ENCODE data around the gene SLC37A1.

The SLC37A1 gene

DNA sequence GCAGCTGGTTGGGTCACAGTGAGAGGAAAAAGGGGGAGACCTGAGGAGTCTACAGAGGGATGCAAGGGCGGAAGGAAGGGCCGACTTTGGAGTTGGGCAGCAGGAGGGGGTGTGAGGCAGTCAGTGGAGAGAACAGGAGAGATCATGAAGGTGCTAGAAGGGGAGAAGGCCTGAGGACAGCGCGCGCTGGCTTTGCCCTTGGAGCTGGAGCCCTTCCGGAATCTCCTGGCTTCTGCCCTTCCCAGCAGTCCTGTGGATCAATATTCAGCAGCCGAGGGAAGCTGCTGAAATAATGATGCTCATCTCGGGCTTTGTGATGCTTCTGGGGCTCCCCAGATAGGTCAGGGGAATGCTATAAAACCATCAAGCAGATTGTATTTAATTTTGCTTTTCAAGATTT, 26.7 kb downstream of the SLC37A1 start:
- no peak overlapping the region for H3K27ac ChIP-seq
- DNase-seq (ENCODE audit: low read depth, low spot score), result no peak

DNA sequence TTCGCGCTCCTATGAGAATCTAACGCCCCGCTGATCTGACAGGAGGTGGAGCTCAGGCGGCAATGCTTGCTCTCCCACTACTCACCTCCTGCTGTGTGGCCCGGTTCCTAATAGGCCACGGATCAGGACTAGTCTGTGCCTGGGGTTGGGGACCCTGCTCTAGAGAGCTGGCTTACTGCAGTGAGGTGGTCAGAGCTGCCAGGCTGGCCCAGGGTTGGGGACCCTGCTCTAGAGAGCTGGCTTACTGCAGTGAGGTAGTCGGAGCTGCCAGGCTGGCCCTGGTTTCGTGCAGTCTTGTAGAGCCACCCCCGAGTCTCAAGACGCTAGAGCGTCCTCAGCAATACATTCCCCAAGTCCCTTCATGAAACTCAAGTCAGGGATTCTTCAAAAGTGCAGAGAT, 27.5 kb downstream of the SLC37A1 start:
- DNase-seq (ENCODE audit: low read depth, low spot score), result no peak
- no peak overlapping the region for H3K27ac ChIP-seq

DNA sequence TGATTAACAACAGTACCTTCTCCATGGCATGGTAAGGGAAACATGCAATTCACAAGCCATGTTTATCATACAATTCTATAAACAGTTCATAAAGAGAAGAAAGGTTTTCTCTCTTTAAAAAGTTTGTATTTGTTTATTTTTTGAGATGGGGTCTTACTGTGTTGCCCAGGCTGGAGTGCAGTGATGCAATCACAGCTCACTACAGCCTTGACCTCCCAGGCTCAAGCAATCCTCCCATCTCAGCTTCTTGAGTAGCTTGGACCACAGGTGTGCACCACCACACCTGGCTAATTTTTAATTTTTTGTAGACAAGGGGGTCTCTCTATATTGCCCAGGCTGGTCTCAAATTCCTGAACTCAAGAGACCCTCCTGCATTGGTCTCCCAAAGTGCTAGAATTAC, 28.0 kb downstream of the SLC37A1 start:
- no peak overlapping the region for H3K27ac ChIP-seq

DNA sequence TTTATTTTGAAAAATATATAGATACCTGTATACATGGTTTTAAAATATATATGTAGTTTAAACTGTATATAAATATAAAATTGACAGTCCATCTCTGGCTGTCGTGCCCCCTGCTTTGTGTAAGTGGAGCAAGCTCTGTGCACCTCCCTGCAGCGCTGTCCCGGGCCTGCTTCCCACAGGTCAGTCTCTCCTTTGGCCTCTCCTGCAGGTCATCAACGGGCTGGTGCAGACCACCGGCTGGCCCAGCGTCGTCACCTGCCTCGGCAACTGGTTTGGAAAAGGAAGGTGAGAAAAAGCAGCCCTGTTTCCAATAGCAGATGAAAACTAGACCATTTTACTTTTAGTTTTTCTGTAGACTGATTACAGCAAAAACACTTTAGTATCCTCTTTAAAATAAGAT, 28.5 kb downstream of the SLC37A1 start:
- DNase-seq (ENCODE audit: low read depth, low spot score), result no peak
- no peak overlapping the region for H3K27ac ChIP-seq

More for the DNA sequence above, 28.0 kb downstream of the SLC37A1 start:
- DNase-seq (ENCODE audit: low read depth, low spot score), result no peak

DNA sequence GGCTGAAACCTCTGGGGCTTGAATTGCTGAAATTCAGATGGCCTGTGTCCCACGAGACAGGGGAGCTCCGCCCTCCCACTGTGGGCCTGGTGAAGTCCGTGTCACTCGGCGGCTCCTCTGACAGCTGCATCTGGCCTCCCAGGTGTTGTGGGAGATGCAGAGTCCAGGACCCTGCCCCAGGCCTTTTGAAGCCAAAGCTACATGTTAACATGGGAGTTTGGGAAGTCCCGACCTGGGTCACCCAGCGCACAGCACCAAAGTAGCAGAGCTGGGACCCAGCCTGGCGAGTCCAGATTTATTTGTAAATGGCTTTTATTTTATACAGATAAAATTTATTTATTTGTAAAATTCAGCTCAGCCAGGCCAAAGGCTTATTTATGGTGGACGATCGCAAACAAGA, 28.9 kb downstream of the SLC37A1 start:
- no peak for DNase-seq (ENCODE audit: low read depth, low spot score)
- H3K27ac ChIP-seq, result no peak overlapping the region

DNA sequence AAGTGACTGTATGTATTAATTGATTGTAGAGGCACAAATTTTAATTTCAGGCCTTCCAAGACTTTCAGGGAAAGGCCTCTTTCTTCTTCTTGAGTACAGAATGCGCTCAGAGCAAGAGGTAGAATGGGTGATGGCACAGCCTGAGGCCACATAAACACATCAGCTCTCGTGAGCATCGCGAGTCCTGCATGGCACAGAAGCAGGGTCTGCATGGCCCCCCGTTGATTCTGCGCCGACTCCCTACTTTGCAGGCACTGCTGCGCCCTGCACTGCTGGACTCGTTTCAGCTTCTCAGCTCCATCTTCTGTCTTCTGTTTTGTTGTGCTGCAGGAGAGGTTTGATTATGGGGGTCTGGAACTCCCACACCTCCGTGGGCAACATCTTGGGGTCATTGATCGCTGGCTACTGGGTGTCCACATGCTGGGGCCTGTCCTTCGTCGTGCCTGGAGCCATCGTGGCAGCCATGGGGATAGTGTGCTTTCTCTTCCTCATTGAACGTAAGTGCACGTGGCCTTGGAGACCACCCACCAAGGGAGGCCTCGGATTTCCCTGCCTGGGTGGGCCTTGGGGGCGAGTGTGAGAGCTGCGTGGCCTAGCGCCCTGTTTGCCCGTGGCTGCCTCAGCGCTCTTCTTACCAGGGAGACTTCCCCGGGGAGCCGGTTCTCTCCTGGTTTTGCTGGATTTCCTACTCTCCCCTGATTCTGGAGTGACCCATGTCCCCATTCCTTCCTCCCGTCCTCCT, 29.6 kb downstream of the SLC37A1 start:
- no peak overlapping the region for H3K27ac ChIP-seq
- DNase-seq (ENCODE audit: low read depth, low spot score), result no peak

DNA sequence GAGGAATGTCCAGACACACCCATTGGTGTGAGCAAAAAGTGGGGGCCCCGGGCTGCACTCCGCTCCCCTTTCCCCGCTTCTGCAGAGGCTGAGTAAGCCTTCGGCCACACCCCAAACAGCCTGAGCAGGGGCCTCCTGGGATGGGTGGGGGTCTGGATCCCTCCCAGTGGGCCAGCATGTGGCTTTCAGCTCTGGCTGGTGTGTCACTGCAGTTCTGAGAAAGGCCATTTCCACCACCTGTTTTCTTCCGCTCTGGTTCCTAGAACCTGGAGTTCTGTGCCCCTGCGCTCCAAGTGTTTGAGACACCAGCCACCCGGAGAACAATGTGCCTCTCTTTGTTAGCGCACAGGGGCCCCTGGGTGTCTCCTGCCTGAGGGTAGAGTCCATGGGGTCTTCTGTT, 30.9 kb downstream of the SLC37A1 start:
- no peak overlapping the region for H3K27ac ChIP-seq
- DNase-seq (ENCODE audit: low read depth, low spot score), result no peak

DNA sequence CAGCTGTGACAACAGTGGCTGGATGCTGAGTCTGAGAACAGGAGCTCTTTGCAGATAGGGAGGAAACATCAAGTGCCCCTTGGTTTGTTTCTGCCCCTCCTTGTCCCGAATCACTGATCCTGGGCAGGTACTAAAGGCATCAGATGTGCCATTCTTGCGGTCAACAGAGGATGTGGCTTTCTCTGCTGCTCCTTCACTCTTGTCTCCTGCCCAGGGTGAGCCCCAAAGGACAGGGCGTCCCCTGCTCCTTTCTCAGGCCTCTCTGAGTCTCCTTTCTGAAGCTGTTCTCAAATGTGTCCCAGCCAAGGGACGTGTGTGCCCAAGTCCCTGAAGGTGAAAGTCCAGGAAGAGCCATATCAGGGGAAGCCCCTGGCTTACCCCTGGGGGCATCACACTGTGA, 31.7 kb downstream of the SLC37A1 start:
- H3K27ac ChIP-seq, result no peak overlapping the region

DNA sequence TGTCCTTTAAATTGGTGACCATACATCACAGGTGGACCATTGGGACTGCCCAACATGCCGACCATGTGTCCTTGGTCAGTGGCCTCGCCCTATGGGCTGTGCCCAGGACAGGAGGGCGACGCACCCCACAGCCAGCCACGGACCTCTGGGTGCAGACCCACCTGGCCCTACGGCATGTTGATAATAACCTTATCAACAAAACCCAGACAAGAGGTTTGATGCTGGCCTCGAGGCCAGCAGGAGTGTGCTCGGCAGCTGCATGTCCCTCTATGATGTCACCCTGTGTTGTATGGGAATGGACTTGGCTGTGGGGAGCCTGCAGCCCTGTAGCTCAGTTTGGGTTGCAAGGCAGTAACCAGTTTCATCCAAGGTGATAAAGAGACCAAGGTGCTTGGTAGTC, 32.1 kb downstream of the SLC37A1 start:
- no peak for DNase-seq (ENCODE audit: low read depth, low spot score)
- H3K27ac ChIP-seq, result no peak overlapping the region

More for the DNA sequence above, 31.7 kb downstream of the SLC37A1 start:
- DNase-seq (ENCODE audit: low read depth, low spot score), result no peak

DNA sequence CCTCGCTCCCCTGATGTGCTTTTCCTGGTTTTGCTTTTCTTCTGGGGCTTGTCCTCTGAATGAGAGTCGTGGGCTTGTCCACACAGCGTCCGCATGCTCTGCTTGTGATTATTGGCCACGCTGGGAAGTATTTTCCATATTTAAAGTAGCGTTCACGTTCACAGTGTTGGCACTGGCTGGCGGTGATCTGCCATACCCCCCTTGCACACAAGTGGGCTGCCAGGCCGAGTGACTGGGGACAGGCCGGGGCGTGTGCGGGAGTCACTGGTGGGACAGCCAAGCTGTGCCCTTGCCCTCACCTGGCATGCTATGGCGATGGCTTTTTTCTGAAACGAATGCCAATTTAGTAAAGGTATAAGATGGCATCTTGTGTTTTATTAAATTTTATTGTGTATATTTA, 32.8 kb downstream of the SLC37A1 start:
- no peak for DNase-seq (ENCODE audit: low read depth, low spot score)
- no peak overlapping the region for H3K27ac ChIP-seq

DNA sequence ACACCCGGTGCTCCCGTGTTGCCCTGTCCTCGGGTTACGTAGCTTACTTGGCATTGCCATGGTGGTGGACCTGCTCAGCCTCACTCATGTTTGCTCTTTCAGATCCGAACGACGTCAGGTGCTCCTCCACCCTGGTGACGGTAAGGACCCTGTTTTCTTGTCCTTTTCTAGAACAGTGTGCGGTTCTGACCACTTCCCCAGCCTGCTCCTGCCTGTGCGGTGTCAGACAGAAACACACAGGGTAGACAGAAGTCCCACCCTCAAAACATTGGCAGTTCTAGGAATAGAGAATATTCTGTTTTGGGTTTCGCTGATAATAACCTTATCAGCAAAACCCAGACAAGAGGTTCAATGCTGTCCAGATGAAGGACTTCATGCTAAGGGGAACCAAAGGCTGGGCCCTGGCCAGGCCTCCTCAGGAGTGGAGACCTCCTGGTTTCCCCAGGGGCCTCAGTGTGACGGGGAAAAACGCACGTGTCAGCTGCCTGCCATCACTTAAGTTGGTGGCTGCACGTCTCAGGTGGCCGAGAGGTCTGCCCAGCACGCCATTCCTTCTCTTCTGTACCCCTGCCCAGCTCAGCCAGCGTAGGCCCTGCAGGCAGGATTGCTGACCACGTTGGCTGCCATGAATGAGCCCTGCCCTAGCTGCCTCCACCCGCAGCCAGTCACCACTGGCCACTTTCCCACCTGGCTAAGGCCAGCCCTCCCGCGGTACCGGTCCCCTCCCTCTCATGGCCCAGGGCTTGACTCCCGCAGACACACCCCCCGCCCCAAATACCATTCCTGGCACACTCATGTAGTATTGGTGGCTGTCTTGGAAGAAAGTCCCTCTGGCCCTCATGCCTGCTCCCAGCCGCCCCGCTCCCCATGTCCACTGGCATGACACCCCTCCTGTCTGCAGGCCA, 33.6 kb downstream of the SLC37A1 start:
- H3K27ac ChIP-seq, result no peak overlapping the region
- DNase-seq (ENCODE audit: low read depth, low spot score), result no peak

DNA sequence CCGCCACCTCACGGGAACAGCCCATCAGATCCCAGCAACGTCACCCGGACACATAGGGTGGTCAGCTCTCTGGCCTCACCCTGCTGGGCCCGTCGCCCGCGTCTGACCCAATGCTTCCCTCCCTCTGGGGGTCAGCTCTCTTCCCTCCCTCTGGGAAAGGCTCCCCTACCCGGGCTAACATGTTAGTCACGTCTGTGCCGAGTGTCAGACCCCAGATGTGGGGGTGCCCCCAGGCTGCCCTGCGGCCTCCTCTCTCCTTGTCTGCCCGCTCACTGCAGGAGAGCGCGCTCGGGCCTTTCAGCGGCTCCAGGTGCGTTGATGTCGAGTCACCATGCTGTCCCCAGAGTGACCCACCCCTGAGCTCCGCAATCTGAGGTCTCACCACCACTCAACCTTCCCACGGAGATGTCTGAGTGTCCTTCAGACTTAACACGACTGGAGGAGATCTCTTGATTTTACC, 34.3 kb downstream of the SLC37A1 start:
- DNase-seq (ENCODE audit: low read depth, low spot score), result no peak
- H3K27ac ChIP-seq, result no peak overlapping the region

DNA sequence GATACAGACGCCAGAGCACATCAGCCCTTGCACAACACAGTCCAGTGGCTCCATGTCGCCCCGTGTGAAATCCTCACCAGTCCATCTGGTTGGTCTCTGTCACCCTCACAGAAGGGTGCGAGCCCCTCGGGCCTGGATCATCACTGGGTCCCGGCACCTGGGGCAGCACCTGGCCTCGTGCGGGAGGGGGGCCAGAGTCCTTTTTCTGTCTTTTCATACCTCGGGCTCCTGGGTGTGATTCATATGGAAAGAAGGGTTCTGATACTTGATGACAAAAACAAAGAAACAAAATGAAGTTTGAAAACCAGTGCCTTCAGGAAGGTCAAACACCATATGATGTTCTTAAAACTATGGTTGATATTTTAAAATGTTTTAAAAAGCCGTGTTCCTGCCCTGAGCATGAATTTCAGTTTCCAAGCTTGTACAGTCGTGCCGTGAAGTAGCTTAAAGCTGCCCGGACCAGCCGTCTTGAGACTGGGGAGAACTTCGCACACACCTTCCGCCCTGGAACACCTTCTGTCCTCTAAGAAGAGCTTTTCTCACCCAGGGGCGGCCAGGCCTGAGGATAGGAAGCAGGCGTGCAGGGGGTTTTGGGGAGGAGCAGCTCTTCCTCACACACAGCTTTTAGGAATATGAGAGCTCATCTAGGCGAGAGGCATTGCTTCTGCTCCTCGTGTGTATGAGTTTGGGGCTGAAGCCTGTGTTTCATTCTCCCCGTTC, 35.2 kb downstream of the SLC37A1 start:
- DNase-seq (ENCODE audit: low read depth, low spot score), result no peak
- H3K27ac ChIP-seq, result no peak overlapping the region

DNA sequence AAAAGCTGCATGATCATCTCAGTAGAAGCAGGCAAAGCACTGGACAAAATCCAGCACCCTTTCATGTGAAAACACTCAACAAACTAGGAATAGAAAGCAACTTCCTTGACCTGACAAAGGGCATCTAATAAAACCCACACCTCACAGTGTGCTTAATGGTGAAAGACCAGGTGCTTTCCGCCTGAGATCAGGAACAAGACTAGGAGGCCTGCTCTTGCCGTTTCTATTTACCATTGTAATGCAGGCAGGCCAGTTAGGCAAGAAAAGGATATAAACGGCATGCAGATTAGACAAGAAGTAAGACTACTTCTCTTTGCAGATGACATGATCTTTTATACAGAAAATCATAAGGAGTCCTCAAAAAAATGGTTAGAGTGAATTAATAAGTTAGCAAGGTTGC, 37.2 kb downstream of the SLC37A1 start:
- peak; percentile 49 for DNase-seq (ENCODE audit: low read depth, low spot score)
- no peak overlapping the region for H3K27ac ChIP-seq

DNA sequence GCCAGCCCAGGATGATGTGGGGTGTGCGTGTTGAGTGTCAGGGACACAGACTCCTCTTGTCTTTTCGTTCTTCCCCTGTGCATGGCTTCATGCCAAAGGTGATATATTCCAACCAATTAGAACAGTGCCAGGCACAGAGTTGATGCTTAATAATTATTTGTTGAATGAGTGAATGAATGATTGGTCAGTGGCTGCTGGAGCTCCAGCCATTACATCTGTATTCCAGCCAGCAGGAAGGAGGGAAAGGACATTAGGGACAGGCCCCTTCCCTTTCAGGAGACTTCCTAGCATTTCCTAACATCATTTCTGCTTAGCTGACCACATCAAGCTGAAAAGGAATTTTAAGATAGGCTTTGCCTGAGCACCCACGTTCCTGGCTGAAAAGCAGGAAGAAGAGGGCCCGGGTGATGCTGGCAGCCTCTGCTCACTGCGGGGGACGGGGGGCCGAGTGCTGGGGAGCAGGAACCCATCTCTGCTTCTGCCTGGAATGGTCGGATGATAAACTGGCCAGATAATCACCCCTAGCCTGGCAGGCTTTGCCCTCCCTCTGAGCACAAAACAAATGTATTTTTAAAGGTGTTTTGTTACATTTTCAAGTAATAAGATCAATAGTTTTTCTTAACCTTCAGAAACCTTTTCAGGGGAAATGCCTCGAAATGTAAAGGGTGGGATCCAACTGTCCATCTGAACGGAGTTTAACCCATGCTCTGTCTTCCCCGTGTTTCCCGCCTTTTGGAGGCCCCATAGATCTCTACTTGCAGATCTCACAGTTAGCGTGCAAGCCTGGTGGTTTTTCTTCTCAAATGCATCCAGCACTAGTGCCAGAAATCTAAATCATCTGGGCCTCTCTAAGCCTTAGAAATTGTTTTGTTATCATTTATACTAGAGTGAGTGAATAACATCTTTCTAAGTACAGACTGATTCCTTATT, 39.0 kb downstream of the SLC37A1 start:
- DNase-seq (ENCODE audit: low read depth, low spot score), result no peak
- H3K27ac ChIP-seq, result no peak overlapping the region

DNA sequence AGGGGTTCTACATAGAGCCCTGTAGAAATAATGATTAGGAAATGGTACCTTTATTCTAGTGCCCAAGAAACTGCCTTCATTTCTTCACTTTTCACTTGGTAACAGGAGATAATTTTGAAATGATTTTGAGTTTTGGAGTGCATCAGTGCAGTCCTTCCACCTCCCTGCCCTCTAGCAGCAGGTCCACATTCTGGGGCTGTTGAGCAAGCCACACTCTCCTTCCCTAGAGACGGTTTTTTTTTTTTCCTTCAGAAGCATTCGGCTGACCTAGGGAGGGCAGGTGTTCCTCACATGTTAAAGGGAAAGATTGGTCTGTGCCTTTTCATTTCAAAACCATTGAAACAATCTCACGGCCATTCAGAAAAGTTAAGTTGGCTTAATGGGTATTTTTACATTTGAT, 39.8 kb downstream of the SLC37A1 start:
- DNase-seq (ENCODE audit: low read depth, low spot score), result no peak
- no peak overlapping the region for H3K27ac ChIP-seq

DNA sequence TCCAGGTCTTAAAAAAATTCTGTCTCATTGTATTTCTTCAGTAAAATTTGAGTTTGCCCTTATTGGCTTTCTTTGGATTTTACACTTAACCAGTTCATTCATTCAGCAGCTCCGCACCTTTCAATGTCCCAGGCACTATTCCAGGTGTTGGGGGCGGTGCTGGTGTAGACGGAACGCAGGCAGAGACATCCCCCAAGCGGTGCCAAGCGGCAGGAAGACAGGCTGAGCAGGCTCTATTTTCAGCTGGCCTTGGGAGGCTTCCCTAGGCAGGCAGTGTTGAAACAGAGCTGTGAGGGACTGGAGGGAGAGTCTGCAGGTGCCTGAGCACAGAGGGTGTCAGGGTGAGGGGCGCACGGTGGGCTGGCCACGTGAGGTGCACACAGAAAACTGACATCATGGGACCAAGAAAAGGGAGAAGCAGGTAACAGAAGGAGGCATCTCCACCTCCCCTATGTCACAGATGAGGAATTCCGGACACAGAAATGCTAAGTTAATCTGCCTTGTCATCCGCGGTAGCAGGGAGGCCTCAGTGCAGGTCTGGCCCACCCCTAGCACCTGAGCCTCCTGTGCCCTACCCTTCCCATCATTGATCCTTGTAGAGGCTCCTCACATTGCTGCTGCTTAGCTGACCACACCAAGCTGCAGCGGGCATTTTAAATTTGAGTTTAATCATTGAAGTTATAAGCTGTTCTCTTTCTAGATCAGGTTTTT, 40.8 kb downstream of the SLC37A1 start:
- no peak overlapping the region for H3K27ac ChIP-seq
- DNase-seq (ENCODE audit: low read depth, low spot score), result no peak

DNA sequence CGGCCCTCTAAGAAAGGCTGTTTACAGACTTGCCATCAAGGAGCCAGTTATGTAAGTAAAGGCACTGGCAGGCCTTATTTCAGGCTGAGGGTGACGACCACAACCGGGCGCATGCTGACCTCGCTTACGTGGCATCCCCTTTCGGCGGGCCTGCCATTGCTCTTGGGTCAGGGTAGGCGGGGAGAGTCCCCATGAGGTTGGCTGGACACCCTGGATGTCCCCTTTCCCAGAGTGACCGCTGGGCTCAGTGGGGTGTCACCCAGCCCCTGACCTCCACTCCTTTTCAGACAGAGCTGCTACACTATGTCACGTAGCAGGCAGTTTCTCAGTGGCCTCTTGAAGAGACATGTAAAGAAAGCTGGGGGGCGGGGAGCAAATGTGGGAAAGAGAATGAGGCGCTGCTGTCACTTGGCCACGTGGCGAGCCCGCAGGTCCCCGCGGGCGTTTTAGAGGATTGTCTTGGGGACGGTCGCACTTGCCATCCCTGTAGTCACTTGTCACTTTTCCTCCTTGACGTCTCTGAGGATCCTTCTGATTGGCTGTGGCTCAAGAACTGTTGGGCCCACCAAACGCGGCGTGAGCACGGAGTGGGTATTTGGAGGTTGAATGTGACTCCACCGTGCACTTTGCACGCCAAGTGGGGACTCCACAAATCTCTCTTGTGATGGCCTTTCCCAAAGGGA, 42.2 kb downstream of the SLC37A1 start:
- no peak overlapping the region for H3K27ac ChIP-seq
- DNase-seq (ENCODE audit: low read depth, low spot score), result no peak

DNA sequence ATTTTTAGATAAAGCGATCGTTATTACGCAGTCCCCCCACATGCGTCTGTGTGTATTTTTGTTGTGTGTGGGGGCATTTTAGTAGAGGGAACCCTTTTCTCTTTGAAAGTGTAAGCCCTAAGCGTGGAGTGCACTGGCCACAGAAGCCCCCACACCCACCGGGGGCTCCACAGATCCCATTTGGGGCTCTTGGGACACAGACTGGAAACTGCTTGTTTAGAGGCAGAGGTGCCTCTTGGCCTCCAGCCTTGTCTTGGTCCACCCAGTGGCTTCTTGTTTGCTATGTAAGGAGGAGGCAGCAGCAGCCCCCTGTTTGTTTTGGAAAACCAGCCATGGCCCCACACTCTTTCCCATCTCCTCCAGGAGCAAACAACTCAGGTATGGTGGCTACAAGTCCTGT, 42.8 kb downstream of the SLC37A1 start:
- DNase-seq (ENCODE audit: low read depth, low spot score), result no peak
- no peak overlapping the region for H3K27ac ChIP-seq
